C4-2B (cell line): ENCODE results near the gene C1QBP.

Experiments
- H3K27ac ChIP-seq: fragments of 450-650 bp; 2 replicates; pipeline ENCODE4 v1.5.1; 2017
- ZFX ChIP-seq: fragments of 450-650 bp; IDR thresholded peaks from 2 replicates; pipeline ENCODE4 v1.6.1; 2017
- TF ChIP-seq, protein P1 (sequence below): fragments of 450-650 bp; conservative IDR thresholded peaks from 2 replicates; pipeline ENCODE4 v1.5.1; 2017; ENCODE audit warnings: mild to moderate bottlenecking

The C1QBP gene, protein sequence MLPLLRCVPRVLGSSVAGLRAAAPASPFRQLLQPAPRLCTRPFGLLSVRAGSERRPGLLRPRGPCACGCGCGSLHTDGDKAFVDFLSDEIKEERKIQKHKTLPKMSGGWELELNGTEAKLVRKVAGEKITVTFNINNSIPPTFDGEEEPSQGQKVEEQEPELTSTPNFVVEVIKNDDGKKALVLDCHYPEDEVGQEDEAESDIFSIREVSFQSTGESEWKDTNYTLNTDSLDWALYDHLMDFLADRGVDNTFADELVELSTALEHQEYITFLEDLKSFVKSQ

DNA sequence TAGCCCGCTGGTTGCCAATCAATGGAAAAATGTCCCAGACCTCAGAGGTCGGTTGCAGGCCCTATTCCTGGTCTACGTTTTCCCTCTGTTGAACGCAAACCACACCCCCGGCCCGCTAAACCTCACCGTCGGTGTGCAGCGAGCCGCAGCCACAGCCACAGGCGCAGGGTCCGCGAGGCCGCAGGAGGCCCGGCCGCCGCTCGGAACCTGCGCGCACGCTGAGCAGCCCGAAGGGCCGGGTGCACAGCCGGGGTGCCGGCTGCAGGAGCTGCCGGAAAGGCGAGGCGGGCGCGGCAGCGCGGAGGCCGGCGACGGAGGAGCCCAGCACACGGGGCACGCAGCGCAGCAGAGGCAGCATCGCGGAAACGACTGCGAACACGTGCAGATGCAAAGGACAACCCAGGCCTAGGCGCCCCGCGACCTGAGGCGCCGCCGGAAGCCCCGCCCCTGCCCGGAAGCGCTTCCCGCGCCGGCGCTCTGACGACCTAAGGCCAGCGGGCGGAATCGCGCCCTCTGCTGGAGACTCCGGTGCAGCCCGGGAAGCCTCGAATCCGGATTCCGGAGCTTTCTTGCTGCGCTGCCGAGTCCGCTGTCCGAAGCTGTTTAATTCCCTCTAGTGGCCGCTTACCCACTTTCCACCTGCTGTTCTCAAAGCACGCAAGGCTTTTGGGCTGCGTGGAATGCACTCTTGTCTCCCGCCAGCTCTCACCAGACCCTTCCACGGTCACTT lies at the start of gene C1QBP:
C1QBP (minus strand) TSS at position 440 of the 730 bp plus-strand sequence; CDS start at position 358, 82 bp downstream.
- TF ChIP-seq, protein P1, sequence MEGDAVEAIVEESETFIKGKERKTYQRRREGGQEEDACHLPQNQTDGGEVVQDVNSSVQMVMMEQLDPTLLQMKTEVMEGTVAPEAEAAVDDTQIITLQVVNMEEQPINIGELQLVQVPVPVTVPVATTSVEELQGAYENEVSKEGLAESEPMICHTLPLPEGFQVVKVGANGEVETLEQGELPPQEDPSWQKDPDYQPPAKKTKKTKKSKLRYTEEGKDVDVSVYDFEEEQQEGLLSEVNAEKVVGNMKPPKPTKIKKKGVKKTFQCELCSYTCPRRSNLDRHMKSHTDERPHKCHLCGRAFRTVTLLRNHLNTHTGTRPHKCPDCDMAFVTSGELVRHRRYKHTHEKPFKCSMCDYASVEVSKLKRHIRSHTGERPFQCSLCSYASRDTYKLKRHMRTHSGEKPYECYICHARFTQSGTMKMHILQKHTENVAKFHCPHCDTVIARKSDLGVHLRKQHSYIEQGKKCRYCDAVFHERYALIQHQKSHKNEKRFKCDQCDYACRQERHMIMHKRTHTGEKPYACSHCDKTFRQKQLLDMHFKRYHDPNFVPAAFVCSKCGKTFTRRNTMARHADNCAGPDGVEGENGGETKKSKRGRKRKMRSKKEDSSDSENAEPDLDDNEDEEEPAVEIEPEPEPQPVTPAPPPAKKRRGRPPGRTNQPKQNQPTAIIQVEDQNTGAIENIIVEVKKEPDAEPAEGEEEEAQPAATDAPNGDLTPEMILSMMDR = peak; percentile 100
- peak; percentile 99 for TF ChIP-seq ZFX
- H3K27ac ChIP-seq = peak within 1 kb of the TSS; percentile 88

DNA sequence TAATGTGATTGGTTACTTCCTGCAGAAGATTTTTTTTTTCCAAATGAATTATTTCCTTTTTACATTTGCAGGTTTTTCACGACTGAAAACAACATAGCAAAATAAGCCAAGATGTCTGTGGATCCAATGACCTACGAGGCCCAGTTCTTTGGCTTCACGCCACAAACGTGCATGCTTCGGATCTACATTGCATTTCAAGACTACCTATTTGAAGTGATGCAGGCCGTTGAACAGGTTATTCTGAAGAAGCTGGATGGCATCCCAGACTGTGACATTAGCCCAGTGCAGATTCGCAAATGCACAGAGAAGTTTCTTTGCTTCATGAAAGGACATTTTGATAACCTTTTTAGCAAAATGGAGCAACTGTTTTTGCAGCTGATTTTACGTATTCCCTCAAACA lies 49.8 kb upstream of the C1QBP start:
- TF ChIP-seq, protein P1 = no peak
- TF ChIP-seq ZFX = no peak
- no peak overlapping the region for H3K27ac ChIP-seq

DNA sequence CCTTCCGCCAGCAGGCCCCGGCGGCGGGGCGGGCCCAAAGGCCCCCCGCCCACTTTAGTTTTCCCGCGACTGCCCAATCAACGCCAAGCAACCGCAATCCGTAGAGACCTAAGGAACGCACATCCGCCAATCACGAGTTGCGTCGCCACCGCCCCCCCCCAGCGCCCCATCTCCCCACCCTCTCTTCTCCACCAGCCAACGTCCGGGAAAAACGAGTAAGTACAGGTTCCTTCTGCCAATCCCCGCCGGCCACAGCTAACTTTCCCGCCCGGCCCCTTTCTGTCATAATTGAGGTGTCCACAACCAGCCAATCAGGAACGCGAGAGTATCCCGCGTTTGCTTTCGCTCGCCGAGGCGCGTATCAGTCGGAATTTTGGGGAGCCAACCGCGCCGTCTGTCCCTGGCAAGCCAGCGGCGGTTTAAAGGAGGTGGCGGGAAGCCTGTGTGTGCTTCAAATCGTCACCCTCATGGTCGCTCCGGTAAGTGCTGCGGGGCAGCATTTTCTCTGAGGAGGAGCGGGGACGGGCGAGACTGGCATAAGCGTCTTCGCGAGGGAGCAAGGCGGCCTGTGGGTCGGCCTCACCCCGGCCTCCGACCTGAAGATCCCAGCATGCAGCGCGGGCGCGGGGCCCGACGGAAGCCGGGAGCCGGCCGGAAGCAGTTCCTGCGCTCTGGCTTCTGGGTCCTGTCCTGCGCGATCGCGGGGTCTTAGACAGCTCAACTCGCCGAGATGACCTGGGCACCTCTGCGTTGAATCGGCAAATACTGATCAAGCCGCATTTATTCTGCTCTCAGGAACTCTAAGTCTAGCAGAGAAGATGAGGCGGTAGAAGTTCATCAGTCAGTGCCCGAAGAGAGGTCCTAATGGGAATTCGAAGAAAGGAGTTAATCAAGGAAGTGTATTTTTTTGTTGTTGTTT lies 47.5 kb upstream of the C1QBP start, which contains the start of gene MIS12:
MIS12 (plus strand) TSS at position 361 of the 919 bp plus-strand sequence. CDS start 2,297 bp downstream, outside the sequence.
- peak within 1 kb of the TSS; percentile 89 for H3K27ac ChIP-seq
- TF ChIP-seq, protein P1 = no peak
- TF ChIP-seq ZFX = peak; percentile 90

DNA sequence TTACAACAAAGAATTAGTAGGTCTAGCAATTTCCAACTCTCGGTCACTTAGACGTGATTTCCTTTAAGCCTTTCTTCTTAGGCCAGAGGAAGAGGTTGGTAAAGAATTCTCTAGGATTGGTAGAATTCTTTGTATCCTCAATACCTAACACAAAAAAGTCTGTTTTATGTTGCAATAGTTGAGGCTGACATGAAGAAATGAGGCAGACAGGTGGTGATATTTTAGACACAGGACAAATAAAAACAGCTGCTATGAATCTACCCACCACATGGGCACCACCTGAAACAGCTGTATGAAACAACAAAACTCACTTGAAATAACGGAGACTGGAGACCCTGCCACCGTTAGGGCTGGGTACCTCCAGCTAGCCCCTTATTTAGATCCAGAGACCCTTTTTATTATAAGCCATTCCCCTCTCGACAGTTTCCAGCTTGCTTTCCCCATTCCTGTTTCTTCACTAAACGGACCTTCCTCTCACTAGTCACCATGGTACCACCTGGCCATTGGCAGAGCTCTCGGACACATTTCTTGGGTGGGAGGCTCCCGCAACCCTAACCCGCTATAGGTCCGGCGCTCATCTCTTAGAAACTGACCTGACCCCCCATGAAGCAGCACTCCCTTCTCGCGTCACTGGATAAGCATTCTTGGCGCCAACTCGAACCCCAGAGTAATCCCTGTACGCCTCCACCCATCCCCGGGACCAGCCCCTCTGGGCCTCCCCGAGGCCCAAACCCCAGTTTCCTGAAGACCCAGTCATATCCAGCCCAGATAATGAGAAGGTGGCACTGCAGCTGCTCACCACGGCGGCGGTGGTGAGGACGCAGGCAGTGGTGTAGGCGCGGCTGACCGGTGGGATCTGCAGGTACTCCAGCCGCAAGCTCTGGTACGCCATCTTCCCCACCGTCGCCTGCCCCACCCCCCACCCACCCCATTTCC lies 46.6 kb upstream of the C1QBP start, which contains the start of gene DERL2:
DERL2 (minus strand) TSS at position 909 of the 936 bp plus-strand sequence; CDS start at position 892, 17 bp downstream.
- TF ChIP-seq ZFX = no peak
- TF ChIP-seq, protein P1 = no peak
- H3K27ac ChIP-seq = peak within 1 kb of the TSS; percentile 89

DNA sequence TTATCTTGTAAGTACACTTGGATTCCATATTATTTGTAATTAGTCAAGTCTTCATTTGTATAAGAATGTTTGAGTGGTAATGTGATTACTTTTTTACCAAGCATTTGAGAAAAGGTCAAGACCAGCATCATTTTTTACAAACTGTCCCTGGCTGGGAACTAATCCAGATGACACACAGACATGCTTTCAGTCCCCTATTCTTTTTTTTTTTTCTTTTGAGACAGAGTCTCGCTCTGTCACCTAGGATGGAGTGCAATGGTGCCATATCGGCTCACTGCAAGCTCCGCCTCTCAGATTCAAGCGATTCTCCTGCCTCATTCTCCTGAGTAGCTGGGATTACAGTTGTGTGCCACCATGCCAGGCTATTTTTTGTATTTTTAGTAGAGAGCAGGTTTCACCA lies 42.5 kb upstream of the C1QBP start:
- H3K27ac ChIP-seq = no peak overlapping the region
- TF ChIP-seq, protein P1 = no peak
- TF ChIP-seq ZFX = no peak

DNA sequence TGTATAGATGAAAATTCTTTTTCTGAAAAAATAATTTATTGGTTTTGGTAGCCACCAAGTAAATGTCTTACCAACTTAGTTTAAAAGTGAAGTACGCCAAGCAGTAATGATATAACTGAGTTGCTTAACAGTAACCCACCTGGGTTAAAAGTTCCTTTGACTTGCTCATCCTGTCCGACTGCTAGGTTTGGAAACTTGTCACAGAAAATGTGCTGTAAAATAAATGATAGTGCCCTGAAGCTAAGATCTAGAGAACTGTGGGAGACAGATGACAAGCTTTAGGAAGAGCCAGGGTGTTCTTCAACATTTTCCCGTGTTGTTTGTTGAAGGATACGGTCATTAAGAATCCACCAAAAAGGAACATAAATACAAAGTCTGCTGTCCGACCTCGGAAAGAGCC lies 42.0 kb upstream of the C1QBP start:
- no peak overlapping the region for H3K27ac ChIP-seq
- TF ChIP-seq, protein P1 = no peak
- TF ChIP-seq ZFX = no peak
